GM12891 (cell line): ENCODE data around the gene EXPH5.

Experiments
- PAX5 ChIP-seq: IDR thresholded peaks from 2 replicates; pipeline ENCODE4 v1.6.1; 2011; ENCODE audit warnings: low read length, moderate library complexity, mild to moderate bottlenecking; ENCODE audit not compliant: insufficient read depth, severe bottlenecking
- POLR2A ChIP-seq: IDR thresholded peaks from 2 replicates; pipeline ENCODE4 v1.6.1; 2011; ENCODE audit warnings: low read depth, low read length, control low read depth
- TAF1 ChIP-seq: IDR thresholded peaks from 2 replicates; pipeline ENCODE4 v1.6.1; 2011; ENCODE audit warnings: low read depth, low read length, control low read depth

- TF ChIP-seq PAX5 (no peak), POLR2A (no peak), TAF1 (no peak)
Measured at GRCh38 chr11:108580043-108580442, 13.5 kb downstream of the EXPH5 start.
